GM21825 (cell line): ENCODE measurements around the gene CD40.
"Not testable (repeated sequence)": the region's sequence is repeated elsewhere in the genome, so short reads cannot be mapped to it uniquely, and the experiment has no call there.

Experiments
- ATAC-seq: cut with Tn5 transposase; IDR thresholded peaks from one replicate; pipeline ENCODE4 v1.9.1; 2021; ENCODE audit warnings: mild to moderate bottlenecking, moderate library complexity; ENCODE audit not compliant: unreplicated experiment

Gene CD40

GRCh38 chr20:46091622-46092535 lies 26.2 kb upstream of the CD40 start:
- ATAC-seq, result not testable (repeated sequence)

GRCh38 chr20:46093531-46093930 lies 24.6 kb upstream of the CD40 start:
- no peak for ATAC-seq

GRCh38 chr20:46099491-46100287 lies 18.4 kb upstream of the CD40 start:
- no peak for ATAC-seq

GRCh38 chr20:46100444-46100843 lies 17.7 kb upstream of the CD40 start:
- ATAC-seq, result not testable (repeated sequence)

- ATAC-seq, result no peak
These were observed 17.1 kb upstream of the CD40 start for GRCh38 chr20:46100988-46101387.

GRCh38 chr20:46101957-46102356 lies 16.2 kb upstream of the CD40 start:
- ATAC-seq, result no peak

GRCh38 chr20:46102940-46103339 lies 15.2 kb upstream of the CD40 start:
- ATAC-seq, result no peak

- ATAC-seq, result no peak
These were observed 13.9 kb upstream of the CD40 start for GRCh38 chr20:46104262-46104661.

GRCh38 chr20:46107061-46107460 lies 11.1 kb upstream of the CD40 start:
- ATAC-seq, result no peak

- peak; percentile 78 for ATAC-seq
These were observed 9.7 kb upstream of the CD40 start for GRCh38 chr20:46108435-46108841.

GRCh38 chr20:46108976-46109375 lies 9.1 kb upstream of the CD40 start:
- no peak for ATAC-seq

GRCh38 chr20:46111028-46111835 lies 6.9 kb upstream of the CD40 start:
- ATAC-seq, result peak; percentile 48

GRCh38 chr20:46111836-46112212 lies 6.3 kb upstream of the CD40 start:
- ATAC-seq, result no peak

- ATAC-seq, result no peak
These were observed 5.5 kb upstream of the CD40 start for GRCh38 chr20:46112430-46113112.

- ATAC-seq, result no peak
These were observed 5.0 kb upstream of the CD40 start for GRCh38 chr20:46113113-46113470.

GRCh38 chr20:46114449-46114848 lies 3.7 kb upstream of the CD40 start:
- ATAC-seq, result no peak

GRCh38 chr20:46118481-46119020 lies 437 bp downstream of the CD40 start:
- peak; percentile 29 for ATAC-seq

GRCh38 chr20:46119028-46119546 lies 973 bp downstream of the CD40 start:
- peak; percentile 33 for ATAC-seq

GRCh38 chr20:46119547-46119946 lies 1.4 kb downstream of the CD40 start:
- no peak for ATAC-seq

GRCh38 chr20:46120136-46120535 lies 2.0 kb downstream of the CD40 start:
- no peak for ATAC-seq
